Endothelial cell of umbilical vein (primary cell): Measurements from ENCODE around the gene IL4I1.

Experiments
- EZH2 ChIP-seq: IDR thresholded peaks from 2 replicates; pipeline ENCODE4 v1.6.1; 2012; ENCODE audit warnings: borderline replicate concordance, low read depth, mild to moderate bottlenecking, moderate library complexity, low read length, inconsistent platforms; ENCODE audit not compliant: severe bottlenecking
- FOS ChIP-seq: IDR thresholded peaks from 2 replicates; pipeline ENCODE4 v1.6.1; 2011; ENCODE audit warnings: mild to moderate bottlenecking, low read length, moderate library complexity, borderline replicate concordance; ENCODE audit not compliant: insufficient read depth
- GATA2 ChIP-seq: IDR thresholded peaks from 2 replicates; pipeline ENCODE4 v1.7.0; 2011; ENCODE audit warnings: low read depth, mild to moderate bottlenecking, moderate library complexity, mixed read lengths, low read length; ENCODE audit not compliant: insufficient read length, insufficient read depth
- MAX ChIP-seq: IDR thresholded peaks from 2 replicates; pipeline ENCODE4 v1.6.1; 2011; ENCODE audit not compliant: insufficient read depth, insufficient read length
- POLR2A ChIP-seq: IDR thresholded peaks from 2 replicates; pipeline ENCODE4 v1.6.1; 2012; ENCODE audit warnings: low read depth, mild to moderate bottlenecking, control low read depth, low read length
- POLR2AphosphoS5 ChIP-seq: IDR thresholded peaks from 2 replicates; pipeline ENCODE4 v1.6.1; 2012; ENCODE audit warnings: low read depth, mild to moderate bottlenecking, control low read depth, low read length, moderate library complexity; ENCODE audit not compliant: insufficient read depth
- TF ChIP-seq, protein P1 (sequence below), 2 donors: IDR thresholded peaks; 1 replicate in 1 of 2; 2 replicates in 1 of 2; pipeline ENCODE4 v1.5.1; 2011; ENCODE audit warnings: low read length in 2 of 2, mild to moderate bottlenecking in 2 of 2, moderate library complexity in 2 of 2, control low read depth in 1 of 2, inconsistent platforms in 1 of 2, low read depth in 1 of 2; ENCODE audit not compliant: insufficient read depth in 1 of 2; ENCODE audit errors: extremely low read depth in 1 of 2

DNA sequence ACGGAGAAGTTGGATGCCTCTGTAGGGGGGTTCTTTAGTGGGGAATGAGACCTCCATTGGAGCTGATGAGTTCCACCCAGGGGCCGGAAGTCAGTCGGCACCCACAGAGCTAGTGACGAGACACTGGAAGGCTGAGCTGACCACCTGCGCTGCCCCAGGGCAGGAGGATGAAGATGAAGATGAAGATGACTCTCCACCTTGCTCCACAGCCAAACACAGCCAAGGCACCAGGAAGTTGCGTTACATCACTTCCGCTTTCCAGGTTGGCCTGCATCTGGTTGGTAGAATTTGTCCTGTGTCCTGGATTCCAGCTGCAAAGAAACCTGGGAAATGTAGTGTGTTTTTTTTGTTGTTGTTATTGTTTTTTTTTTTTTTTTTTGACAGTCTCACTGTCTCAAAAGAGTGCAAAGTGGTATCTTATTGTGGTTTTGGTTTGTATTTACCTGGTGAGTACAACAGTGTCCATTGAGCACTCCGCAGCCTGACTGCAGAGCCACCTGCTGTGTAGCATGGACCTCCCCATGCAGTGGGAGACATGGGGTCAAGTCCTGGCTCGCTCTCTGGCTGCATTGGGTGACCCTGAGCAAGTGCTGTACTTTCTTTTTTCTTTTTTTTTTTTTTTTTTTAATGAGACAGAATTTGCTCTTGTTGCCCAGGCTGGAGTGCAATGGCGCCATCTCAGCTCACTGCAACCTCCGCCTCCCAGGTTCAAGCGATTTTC lies 17.3 kb downstream of the IL4I1 start:
- TF ChIP-seq POLR2AphosphoS5 = no peak
- TF ChIP-seq POLR2A = no peak
- TF ChIP-seq, protein P1, sequence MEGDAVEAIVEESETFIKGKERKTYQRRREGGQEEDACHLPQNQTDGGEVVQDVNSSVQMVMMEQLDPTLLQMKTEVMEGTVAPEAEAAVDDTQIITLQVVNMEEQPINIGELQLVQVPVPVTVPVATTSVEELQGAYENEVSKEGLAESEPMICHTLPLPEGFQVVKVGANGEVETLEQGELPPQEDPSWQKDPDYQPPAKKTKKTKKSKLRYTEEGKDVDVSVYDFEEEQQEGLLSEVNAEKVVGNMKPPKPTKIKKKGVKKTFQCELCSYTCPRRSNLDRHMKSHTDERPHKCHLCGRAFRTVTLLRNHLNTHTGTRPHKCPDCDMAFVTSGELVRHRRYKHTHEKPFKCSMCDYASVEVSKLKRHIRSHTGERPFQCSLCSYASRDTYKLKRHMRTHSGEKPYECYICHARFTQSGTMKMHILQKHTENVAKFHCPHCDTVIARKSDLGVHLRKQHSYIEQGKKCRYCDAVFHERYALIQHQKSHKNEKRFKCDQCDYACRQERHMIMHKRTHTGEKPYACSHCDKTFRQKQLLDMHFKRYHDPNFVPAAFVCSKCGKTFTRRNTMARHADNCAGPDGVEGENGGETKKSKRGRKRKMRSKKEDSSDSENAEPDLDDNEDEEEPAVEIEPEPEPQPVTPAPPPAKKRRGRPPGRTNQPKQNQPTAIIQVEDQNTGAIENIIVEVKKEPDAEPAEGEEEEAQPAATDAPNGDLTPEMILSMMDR (IDR thresholded peaks at IDR 0.05; ENCODE audit: extremely low read depth in 1 of 2, insufficient read depth in 1 of 2, low read depth in 1 of 2, low read length in 2 of 2) = no peak
- TF ChIP-seq EZH2 = no peak
- TF ChIP-seq MAX = no peak
- TF ChIP-seq FOS = no peak
- no peak for TF ChIP-seq GATA2
